Gastrocnemius medialis (tissue), 4 donors: Measurements from ENCODE around the gene MZT2B.

Experiments
- CTCF ChIP-seq, 5 experiments: fragments of 450-650 bp in 3 of 5; fragments of 200-600 bp in 2 of 5; sonication (generic) in 2 of 5; IDR thresholded peaks in 4 of 5; conservative IDR thresholded peaks in 1 of 5; 1 replicate in 4 of 5; 2 replicates in 1 of 5; pipeline ENCODE4 v1.5.1; 2016 to 2019; ENCODE audit warnings: antibody characterized with exemption in 5 of 5, mild to moderate bottlenecking in 3 of 5, moderate library complexity in 3 of 5
- POLR2A ChIP-seq, 2 donors: fragments of 450-650 bp; IDR thresholded peaks; one replicate each; pipeline ENCODE4 v1.6.1; 2017; ENCODE audit warnings: antibody characterized with exemption in 2 of 2, mild to moderate bottlenecking in 2 of 2, moderate library complexity in 2 of 2

DNA sequence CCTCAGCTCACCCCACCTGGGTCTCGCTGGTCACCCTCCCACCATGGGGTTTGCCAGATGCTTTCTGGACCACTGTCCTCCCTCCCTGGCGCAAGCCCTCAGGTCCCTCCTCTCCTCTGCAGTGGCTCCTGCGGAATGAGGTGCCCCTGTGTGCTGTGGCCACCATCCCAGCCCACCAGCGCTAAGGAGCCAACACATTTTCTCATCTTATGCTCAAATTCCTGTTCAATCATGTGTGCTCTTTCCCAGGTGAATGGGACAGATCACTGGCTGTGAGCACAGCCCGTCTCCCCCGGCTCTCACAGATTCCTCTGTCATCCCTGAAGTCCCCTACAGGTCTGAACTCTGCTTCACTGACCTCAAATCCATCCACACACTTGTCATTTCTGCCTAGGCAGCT is 21.9 kb upstream of the MZT2B start:
- TF ChIP-seq CTCF (IDR thresholded peaks at IDR 0.05 in 4 of 5, conservative IDR thresholded peaks at IDR 0.05 in 1 of 5) (no peak), POLR2A (IDR thresholded peaks at IDR 0.05) (no peak)
